Activated CD4-positive, CD25-positive, alpha-beta regulatory T cell treated with anti-CD3 and anti-CD28 coated beads, Interleukin-2, amount 50 U/mL, for 24 hours (primary cell): Measurements from ENCODE around the gene PAPPA.

Source experiments
- ATAC-seq, 2 donors: fragments of 150-1000 bp; cut with Tn5 transposase; one replicate each; pipeline ENCODE4 v1.10.0; 2021; ENCODE audit warnings: mild to moderate bottlenecking in 1 of 2, moderate library complexity in 1 of 2

The PAPPA gene

DNA sequence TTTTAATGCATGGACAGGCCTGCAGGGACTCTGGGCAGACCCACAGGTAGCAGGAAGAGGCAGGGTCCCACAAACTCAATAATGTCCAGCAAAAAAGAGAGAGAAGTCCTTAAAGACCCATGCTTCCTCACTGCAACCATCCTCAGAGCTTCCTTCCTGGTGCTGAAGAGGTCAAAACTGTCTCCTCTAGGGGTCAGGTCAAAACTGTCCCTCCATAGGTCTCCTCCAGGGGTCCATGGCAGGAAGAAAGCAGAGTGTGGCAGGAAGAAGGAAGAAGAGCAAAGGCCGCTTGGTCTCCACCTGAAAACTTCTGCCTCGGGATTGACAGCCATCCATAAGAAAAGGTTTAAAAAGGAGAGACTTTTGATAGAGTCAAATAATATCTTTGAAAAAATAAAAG, 271.7 kb downstream of the PAPPA start:
- ATAC-seq, result no peak

DNA sequence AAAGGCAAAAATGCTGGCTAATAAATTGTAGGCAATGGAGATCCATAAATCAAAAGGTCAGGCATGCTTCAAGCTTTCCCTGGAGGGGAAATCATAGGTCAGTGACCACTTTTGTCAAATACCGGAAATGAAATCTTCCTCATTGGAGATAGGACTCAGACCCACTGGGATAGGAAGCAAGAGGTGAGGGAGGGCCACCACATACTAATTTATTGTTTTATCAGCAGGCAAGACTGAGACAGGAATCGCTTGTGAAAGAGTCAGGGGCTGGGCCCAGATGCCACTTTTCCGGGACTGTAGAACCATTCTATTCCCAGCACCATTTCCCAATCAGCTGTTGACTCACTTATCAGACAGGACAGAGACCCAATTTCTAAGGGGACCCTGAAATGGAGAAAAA, 277.3 kb downstream of the PAPPA start:
- no peak for ATAC-seq

DNA sequence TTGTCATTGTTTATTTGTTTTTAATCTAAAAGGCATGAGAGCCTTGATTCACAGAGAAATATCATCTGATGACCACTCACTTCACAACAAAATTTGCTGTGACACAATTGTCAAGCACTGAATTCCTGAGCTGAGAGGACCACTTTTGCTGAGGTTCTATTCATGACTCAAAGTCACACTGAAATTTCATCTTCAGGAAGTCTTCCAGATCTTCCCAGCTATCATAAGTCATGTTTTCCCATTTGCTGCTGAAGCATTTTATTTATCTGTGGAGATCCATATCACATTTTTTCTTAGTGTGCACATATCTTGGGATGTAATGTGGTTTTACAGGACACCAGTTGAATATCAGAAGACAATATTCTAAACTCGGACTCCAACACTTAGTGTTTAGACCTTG, 278.5 kb downstream of the PAPPA start:
- no peak for ATAC-seq

DNA sequence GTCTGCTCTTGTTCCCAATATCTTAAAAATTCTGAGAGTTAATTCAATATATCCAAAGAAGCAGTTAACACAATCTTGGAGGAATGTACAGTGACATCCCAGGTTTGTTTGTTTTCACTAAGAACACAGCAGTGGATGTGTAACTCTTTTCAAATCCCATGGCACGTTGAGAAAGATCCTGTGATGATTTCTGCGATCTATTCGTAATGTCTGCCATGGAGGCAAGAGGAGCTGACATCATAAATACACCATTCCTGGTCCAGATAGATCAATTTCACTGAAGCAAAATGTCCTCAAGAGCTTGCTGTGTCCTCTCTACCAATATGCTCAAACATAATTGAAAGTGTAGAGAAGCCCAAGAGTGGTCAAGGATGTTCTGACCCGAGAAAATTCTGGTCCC, 280.7 kb downstream of the PAPPA start:
- no peak for ATAC-seq

DNA sequence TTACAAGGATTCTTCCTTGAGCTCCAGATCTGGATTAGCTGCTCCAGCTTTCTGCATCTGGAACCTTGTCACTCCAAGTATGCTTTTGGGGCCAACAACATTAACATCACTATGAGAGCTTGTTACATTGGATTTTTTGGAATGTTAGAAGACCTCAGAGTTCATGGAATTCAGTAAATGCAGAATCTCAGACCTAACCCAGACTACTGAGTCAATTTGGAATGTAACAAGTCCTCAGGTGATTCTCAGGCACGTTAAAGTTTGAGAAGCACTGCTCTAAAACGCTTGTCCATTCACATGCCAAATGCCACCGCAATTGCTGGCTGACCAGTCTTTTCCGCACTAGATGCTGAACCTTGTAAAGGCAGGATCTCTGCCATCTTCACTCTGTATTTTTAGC, 282.1 kb downstream of the PAPPA start:
- no peak for ATAC-seq

DNA sequence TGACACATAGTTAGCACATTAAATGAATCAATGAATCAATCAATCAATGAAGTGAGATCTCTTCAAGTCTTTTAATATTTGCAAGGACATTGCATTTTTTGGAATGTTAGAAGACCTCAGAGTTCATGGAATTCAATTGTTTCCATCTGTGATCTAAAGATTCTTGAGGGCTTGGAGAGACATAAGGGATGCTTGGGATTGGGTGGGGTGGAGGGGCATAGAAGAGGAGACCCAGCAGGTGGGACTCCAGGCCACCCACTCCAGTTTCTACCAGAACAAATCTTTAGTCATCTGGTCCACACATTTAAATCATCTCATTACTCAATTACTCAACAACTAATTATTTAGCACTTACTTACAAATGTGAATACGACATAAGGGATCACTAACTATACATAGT, 282.5 kb downstream of the PAPPA start:
- ATAC-seq, result no peak

DNA sequence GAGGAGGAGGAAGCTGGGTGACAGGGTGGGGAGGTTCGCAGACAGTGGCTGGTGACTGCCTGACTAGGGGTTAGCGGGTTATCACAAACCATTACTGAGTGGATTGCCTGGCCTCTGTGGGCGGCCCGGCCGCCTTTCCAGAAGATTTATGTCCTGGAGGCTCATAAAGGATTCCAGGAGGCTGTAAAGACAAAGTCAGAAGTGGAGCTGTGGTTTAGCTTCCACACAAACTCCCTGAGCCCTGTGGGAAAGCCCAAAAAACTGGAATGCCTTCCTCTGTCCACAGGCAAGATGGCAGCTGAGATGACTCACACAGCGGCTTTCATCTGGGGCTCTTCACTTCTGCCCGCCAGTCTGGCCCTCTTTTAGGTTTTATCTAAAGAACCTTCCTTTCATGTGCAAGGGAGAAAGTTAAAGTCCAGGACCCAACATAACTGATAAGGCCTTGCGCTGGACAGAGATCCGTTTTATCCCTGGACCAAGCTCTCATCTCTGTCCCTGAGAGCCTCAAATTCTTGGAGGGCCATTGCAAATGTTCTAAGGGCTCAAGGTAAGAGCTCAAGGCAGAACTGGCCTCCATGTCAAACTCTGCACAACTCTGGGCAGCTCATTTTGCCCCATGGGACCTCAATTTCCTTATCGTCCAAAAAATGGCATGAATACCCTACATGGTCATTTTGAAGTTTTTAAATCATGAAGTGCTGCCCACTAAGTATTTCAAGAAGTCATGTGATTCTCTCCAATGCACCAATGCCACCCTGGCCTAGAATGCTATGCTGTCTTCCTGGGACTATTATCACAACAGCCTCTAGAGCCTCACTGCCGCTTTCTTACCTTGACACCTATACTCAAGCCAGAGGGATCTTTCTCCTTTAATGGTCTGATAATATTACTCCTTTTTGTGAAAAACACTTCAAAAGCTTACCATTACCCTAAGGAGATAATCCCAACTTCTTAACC, 284.1 kb downstream of the PAPPA start:
- no peak for ATAC-seq

DNA sequence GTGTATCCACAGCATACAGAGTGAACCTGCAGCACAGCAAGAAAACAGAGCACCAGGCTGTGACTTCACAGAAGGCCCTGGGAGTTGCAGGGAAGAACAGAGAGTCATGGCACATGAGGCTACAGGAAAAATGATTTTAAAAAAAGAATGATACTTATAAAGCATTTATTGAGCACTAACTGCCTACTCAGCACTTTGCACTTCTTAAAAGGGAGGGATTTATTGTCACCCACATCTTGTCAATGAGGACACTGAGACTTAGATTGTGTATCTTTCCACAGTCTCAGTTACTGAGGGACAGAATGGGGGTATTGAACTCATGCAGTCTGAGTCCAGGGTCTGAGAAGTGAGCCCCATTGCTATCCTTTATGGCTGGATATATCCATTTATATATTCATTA, 288.9 kb downstream of the PAPPA start:
- ATAC-seq, result no peak

DNA sequence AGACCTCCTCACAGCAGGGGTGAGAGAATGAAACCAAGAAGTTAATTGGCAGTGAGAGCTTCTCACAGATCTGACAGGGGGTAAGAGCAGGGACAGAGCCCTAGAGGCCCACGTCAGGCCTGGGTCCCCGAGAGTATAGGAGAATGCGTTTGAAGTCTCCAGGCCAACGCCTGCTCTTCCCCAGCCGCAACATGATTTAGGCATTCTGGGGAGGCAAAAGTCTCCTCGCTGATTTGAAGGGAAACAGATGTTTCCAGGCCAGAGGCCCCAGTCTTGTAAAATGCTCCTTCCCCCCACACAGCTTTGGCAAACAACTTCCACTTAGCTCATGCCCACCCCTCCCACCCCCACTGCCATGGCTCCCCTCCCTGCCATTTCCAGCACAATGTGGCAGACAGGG, 294.3 kb downstream of the PAPPA start:
- ATAC-seq, result no peak

DNA sequence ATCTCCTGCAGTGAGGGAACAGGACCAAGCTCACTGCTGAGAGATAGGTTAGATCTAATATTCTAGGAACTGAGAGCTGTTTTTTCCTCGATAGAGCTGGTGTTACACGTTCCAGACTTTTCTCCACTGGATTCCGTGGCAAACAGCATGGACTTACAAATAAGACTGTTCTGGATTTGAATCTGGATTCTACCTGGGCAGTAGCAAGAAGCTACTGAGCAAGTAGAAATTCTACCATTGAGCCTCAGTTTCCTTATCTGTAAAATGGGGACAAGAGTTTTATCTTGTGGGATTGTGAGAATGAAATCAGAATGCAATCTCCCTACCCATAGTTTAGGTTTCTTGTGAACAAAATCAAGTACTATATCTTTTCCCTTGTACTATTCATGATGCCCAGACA, 294.8 kb downstream of the PAPPA start:
- no peak for ATAC-seq

DNA sequence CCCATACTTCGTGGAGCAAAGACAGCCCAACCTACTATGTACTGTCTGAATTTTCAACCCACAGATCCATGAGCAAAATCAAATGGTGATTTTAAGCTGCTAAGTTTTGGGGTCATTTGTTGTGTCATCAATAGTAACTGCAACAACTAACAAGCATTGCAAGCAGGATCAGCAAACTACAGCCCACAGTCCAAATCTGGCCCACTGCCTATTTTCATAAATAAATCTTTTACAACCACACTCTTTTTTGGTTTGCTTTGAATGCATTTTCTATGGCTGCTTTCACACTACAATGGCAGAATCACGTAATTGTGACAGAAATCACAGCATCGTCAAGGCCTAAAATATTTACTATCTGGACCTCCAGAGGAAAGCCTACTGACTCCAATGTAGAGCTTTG, 296.4 kb downstream of the PAPPA start:
- ATAC-seq, result no peak

DNA sequence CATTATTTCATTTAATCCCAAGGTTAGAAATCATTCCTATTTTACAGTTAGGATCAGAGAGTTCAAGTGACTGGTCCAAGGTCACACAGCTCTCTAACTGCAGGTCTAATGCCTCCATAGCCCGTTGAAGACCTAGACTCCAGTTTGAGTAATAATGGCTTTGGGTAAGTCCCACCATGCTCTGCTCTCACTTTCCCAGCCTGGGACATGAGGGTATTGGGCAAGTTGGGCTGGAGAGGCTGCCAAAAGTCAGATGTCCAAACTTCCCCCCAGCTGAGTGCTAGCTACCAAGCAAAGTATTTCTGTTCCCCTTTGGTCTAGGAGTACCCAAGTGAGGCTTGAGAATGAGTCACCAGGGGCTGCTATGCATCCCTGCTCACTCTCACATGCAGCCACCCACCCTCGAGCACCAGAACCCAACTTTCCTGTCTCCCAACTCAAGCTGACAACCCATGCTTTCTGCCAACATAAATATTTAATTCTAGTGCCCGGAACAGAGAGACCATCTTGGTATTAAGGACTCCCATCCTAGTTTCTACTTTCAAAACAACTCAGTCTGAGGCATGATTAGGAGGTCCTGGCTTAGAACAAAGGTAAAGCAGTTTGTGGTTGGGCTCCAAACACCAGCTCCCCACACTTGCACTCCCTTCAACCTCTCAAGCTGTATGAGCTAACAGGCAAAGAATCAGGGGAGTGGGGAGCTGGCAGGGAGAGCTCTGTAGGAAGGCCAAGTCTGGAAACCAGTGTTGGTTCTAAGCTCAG, 297.0 kb downstream of the PAPPA start:
- ATAC-seq, result no peak

DNA sequence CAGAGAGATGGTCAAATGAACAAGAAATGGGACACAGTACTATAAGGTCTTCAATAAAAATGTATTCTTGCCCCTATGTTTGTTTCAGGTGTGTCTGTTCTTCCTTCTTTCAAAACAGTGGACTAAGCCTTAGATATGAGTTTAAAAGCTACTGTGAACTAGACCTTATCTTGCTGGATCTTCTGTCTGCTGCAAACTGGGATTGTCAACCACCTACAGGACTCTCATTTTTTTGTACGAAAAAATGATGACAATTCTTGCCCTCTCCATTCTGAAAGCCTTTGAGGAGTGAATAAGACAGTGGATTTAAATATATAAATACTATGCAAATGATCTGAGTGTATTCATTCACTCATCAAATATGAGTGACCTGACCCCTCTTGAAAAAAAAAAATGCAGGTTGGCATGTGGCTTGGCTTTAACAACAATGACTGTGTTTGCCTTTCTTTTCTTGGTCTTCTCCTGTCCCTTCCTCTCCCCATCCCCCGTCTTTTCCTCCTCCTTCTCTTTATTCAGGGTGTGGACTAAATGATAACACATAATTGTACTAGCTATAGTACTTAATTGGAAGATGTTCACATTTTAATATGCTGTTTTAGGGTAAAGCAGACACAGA, 298.0 kb downstream of the PAPPA start:
- ATAC-seq, result no peak
